ENCODE results near the gene CD200.
A peak's percentile ranks its signal among the peaks of the same experiment; 100 is the strongest.
"Not testable (repeated sequence)": the region's sequence is repeated elsewhere in the genome, so short reads cannot be mapped to it uniquely, and the experiment has no call there.

The CD200 gene

GRCh38 chr3:112354642-112355306 is 21.8 kb downstream of the CD200 start:
- Histone ChIP-seq H3K4me3 (no peak overlapping the region), H3K27ac (no peak overlapping the region)

GRCh38 chr3:112355307-112355687 is 22.3 kb downstream of the CD200 start:
- Histone ChIP-seq H3K4me3 (no peak overlapping the region), H3K27ac (no peak overlapping the region)

GRCh38 chr3:112357930-112358780 is 25.2 kb downstream of the CD200 start:
- no peak overlapping the region for H3K4me3 ChIP-seq
- peak overlapping the region in 6 of 21 experiments; percentile 3 to 56 (median 26) for H3K27ac ChIP-seq

DNA sequence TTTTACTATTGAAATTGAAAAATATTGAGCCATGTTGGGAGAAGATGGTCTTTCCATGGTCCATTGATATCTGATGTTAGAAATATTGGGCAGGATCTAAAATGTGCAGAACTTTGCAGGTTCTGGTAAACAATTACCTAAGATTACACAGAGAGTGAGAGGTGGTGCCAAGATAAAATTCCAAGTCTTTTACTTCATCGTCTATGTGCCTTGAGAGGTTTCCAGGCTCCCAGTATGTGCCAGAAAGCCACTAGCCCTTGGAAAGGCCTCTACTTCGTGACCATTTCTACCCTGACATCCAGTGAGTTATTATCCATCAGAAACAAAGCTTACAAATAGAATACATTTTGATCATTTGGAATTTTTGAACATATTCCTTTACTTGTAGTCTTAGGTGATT is 27.6 kb downstream of the CD200 start:
- Histone ChIP-seq H3K27ac (no peak overlapping the region), H3K4me3 (no peak overlapping the region)

DNA sequence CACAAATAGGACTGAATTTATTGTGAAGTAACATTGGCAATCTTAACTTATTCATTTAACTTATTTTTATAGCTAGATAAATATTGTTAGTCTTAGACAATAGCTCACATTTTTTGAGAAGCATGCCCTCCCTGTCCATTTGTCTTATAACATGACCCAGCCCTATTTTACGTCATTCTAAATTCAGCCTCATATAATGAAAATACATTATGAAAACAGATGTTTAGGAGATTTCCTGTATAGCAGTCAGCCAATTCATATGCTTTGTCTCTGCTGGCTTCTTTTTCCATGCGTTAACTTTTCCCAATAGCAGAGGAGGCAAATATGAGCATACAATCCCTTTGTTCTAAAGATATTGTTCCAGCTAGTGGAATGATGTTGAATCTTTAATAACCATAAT is 29.3 kb downstream of the CD200 start:
- no peak overlapping the region for H3K4me3 ChIP-seq
- H3K27ac ChIP-seq = no peak overlapping the region

DNA sequence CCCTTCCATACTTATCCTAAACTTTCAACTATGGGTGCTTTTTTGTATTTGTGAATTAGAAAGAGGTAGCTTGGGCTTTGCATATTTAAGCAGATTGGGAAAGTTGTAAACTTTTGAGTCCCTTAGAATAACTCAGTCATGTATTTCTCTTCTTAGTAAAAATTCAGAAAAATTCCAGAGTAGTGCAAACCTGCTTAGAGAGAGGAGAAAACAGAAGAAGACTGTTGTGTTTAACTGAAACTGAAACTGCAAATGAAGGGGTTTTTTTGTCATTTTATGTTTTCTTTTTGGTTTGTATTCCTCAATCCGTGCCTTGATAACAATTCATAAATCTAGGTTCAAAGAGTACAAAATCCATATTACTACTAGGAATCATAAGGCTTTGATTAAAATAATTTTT is 31.3 kb downstream of the CD200 start:
- Histone ChIP-seq H3K4me3 (no peak overlapping the region), H3K27ac (peak overlapping the region in 7 of 21 experiments; percentile 13 to 59 (median 52))

- Histone ChIP-seq H3K27ac (peak overlapping the region in 5 of 21 experiments; percentile 4 to 53 (median 29)), H3K4me3 (no peak overlapping the region)
Observed at GRCh38 chr3:112365035-112365434, 32.1 kb downstream of the CD200 start.

DNA sequence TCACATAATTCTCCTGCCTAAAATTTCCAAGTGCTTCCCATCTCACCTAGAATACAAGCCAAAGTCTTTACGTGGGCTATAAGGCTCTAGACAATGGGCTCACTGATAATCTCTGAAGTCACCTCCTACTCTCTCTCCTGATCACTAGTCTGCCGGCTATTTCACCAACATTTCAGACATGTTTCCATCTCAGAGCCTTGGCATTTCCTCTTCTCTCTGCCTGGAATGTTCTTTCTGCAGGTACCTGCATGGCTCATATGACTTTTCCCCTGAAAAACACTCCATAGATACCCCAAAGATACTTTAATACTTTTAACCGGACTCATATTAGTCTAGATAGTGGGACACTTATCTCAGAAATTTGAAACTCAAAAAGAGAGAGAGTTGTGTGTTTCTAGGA is 32.7 kb downstream of the CD200 start:
- peak overlapping the region in 4 of 21 experiments; percentile 4 to 18 (median 12) for H3K27ac ChIP-seq
- no peak overlapping the region for H3K4me3 ChIP-seq

GRCh38 chr3:112366522-112366921 is 33.6 kb downstream of the CD200 start:
- no peak overlapping the region for H3K27ac ChIP-seq
- no peak overlapping the region for H3K4me3 ChIP-seq

- no peak overlapping the region for H3K4me3 ChIP-seq
- no peak overlapping the region for H3K27ac ChIP-seq
Observed at GRCh38 chr3:112371569-112371968, 38.6 kb downstream of the CD200 start.

GRCh38 chr3:112372396-112372795 is 39.4 kb downstream of the CD200 start:
- Histone ChIP-seq H3K4me3 (no peak overlapping the region), H3K27ac (no peak overlapping the region)

DNA sequence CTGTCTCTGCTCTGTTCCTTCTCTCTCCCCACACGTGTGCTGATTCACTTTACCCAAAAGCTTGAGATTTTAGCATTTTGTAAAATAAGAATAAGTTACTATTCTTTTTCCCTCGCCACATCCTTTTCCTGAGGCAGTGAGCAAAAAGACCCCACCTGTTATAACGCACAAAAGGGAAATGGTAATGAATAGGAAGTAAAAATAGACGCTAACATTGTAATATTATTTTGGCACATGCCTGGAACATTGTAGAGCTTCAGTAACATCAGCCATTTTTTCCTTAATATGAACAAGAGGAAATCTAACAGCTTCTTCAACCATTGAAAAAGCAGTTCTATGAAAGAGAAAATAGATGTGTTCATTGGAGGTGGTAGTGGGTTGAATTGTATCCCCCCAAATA is 40.5 kb downstream of the CD200 start:
- no peak overlapping the region for H3K4me3 ChIP-seq
- peak overlapping the region in 3 of 21 experiments; percentile 44 to 59 (median 44) for H3K27ac ChIP-seq

DNA sequence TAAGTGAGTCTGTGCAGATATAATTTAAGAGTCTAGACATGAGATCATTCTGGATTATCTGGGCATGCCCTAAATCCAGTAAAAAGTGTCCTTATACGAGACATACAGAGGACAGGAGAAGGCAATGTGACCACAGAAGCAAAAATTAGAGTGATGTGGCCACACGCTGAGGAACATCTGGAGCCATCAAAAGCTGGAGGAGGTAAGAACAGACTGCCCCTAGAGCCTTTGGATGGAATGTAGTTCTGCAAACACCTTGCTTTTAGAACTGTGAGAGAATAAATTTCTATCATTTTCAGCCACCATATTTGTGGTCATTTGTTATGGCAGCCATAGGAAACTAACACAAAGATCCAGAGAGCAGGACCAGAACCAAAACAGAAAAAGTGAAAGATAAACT is 41.0 kb downstream of the CD200 start:
- H3K27ac ChIP-seq = peak overlapping the region in 5 of 21 experiments; percentile 17 to 62 (median 44)
- H3K4me3 ChIP-seq = no peak overlapping the region

- Histone ChIP-seq H3K4me3 (no peak overlapping the region), H3K27ac (peak overlapping the region in 4 of 21 experiments; percentile 17 to 62 (median 44))
Observed at GRCh38 chr3:112374333-112374734, 41.4 kb downstream of the CD200 start.

- Histone ChIP-seq H3K27ac (peak overlapping the region in 3 of 21 experiments; percentile 9 to 32 (median 24)), H3K4me3 (no peak overlapping the region)
Observed at GRCh38 chr3:112375117-112375516, 42.2 kb downstream of the CD200 start.

GRCh38 chr3:112376241-112376911 is 43.4 kb downstream of the CD200 start:
- Histone ChIP-seq H3K27ac (peak overlapping the region in 6 of 21 experiments; percentile 0 to 65 (median 22)), H3K4me3 (no peak overlapping the region)

- H3K27ac ChIP-seq = peak overlapping the region in 1 of 21 experiments; percentile 0
- H3K4me3 ChIP-seq = no peak overlapping the region
Observed at GRCh38 chr3:112376992-112377391, 44.0 kb downstream of the CD200 start.

GRCh38 chr3:112377568-112378071 is 44.7 kb downstream of the CD200 start:
- no peak overlapping the region for H3K4me3 ChIP-seq
- peak overlapping the region in 6 of 21 experiments; percentile 25 to 76 (median 70) for H3K27ac ChIP-seq

GRCh38 chr3:112378347-112378746 is 45.4 kb downstream of the CD200 start:
- H3K4me3 ChIP-seq = not testable (repeated sequence)
- H3K27ac ChIP-seq = peak overlapping the region in 14 of 21 experiments; percentile 9 to 76 (median 61)

All from skin epidermis (tissue), 12 donors.